ENCODE measurements around the gene PHF1. TPM values are rescaled to one million over a fixed set of nuclear protein-coding genes. Genes with fewer than 3 reads are reported as not detected.
"Not testable (repeated sequence)": the region's sequence is repeated elsewhere in the genome, so short reads cannot be mapped to it uniquely, and the experiment has no call there.

PHF1 gene
- polyA plus RNA-seq, 4 donors = 71.7 to 80.5 (median 73.3) TPM

DNA sequence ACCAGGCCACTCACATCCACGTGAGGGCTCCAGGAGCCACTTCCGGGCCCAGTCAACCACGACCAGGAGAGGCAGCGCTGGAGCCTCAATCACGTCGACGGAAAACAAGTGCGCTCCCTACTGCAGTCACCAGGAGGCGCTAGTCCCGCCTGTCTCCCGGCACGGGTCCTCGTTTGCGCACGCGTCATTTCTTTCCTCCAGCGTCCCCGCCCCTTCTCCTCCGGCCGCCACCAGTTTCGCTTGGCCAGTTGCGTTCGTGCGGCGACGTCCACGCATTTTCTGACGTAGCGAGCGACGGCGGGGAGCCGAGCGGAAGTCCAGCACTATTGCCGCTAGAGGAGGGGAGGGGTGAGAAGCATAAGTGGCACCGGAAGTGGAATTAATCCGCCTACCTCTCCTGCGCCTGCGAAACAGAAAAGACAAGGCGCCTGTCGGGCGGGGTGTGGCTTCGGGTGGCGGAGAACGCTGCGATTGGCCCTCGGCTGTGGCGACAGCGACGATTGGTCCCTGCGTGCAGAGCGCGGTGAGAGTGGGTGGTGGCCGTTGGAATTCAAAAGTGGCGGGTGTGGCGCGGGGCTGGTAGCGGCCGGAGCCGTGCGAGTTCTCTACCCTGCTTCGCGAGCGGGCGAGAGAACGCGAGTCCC lies 19.4 kb upstream of the PHF1 start, which contains the start of gene KIFC1:
Gene KIFC1, plus strand, starts transcription at position 546 of the 644 bp plus-strand sequence. CDS start 163 bp downstream, outside the sequence.
- DNase-seq (ENCODE audit: low read depth in 4 of 4, low spot score in 3 of 4) = peak; percentile 98 to 99 (median 99)

DNA sequence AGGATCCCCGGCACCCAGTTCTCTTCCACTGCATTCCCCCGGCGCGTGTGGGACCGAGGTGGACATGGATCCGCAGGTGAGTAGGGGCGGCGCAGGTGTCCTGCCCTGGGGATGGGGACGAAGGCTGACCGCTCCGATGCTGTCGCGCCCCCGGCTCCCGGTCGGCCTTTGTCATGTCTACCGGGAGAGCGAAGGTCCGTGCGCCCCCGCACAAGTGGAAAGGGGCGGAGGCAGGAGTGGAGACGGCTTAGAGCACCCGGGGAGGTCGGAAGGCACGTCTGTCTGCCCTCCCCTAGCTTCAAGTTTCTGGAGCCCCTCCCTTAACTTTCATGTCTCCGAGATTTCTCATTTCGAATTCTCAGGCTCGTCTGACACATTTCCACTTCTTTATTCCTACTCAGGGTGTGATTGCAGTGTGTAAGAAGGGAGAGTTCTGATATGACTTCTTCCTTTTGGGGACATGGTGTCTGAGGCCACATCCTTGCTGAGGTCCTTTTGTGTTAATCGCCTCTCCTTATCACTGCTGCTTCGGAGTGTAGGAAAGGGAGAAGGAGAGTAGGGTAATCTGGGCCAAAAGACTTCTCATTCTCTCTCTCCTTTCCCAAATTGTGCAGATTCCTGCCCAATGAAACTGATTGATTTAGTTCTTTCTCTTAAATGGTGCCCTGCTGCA lies 18.8 kb upstream of the PHF1 start:
- no peak for DNase-seq (ENCODE audit: low read depth in 4 of 4, low spot score in 3 of 4)

DNA sequence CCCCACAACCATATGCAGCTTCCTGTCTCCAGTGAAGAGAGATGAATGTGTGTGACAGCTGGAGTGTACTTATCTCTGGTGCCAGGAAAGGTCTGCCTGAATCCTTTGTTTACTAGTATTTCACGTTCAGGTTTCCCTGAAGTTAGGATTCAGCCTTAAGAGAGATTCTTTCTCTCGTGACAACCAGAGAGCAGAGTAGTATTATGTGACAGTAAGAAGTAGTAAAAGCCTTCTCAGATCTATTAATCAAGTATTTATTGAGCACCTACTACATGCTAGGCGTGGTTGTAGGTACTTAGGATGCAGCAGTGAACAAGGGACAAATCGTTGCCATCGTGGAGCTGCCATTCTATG lies 18.2 kb upstream of the PHF1 start:
- DNase-seq (ENCODE audit: low read depth in 4 of 4, low spot score in 3 of 4) = no peak

DNA sequence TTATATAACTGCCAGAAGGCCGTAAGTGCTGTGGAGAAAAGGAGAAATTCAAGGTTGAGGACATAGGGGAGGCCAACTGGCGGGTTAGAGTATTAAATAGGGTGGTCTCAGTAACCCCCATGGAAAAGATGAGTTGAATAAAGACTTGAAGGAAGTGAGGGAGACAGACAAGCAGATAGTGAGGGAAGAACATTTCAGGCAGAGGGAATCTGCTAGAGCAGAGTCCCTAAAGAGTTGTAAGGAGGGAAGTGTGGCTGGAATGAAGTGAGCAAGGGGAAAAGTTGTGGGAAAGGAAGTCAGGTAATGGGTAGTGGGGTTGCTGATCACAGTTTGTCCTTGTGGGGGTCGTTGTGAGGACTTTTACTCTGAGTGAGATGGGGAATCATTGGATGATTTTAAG lies 17.8 kb upstream of the PHF1 start:
- no peak for DNase-seq (ENCODE audit: low read depth in 4 of 4, low spot score in 3 of 4)

DNA sequence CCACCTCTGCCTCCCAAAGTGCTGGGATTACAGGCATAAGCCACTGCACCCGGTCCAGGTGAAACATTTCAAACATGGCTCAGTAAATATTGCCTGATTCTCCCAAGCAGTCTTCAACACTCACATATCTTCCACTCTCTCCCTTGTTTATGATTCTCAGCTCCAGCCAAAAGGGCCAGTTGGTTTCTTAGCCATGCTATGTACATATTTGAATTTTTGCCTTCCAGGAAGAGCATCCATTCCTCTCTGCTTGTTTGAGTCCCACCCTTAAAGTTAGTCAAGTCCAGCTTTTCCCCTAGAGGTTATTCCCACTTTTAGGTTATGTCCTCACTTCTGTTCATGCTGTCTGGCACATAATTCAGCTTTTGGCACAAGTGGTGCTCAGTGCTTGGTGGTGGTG lies 13.3 kb upstream of the PHF1 start:
- no peak for DNase-seq (ENCODE audit: low read depth in 4 of 4, low spot score in 3 of 4)

DNA sequence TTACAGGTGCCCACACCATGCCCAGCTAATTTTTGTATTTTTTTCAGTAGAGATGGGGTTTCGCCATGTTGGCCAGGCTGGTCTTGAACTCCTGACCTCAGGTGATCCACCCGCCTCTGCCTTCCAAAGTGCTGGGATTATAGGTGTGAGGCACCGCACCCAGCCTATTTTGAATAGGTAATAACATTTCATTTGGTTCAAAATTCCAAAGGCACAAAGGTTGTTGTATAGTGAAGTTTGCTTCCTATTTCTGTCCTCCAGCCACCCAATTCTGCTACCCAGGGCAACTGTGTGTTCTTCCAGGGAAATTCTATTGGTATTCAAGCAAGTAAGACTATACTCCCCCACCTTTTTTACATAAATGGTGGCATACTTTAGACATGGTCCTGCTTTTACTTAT lies 12.2 kb upstream of the PHF1 start:
- not testable (repeated sequence) for DNase-seq (ENCODE audit: low read depth in 4 of 4, low spot score in 3 of 4)

DNA sequence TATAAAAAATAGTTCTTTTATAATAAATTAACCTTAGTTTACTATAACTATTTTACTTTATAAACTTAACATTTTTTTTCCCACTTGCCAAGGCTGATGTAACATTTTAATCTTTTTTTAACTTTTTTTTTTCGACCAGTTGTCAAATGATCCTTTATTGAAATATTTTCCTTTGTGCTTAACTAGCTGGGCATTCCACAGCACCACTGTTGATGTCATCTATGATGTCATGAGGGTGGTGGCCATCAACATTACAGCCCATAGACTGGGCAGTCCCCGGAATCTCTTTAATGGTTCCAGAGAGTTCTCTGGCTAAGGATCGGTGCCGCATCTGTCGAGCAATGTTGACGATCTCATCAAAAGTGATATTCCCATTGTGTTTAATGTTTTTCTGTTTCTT lies 10.9 kb upstream of the PHF1 start:
- DNase-seq (ENCODE audit: low read depth in 4 of 4, low spot score in 3 of 4) = not testable (repeated sequence)

DNA sequence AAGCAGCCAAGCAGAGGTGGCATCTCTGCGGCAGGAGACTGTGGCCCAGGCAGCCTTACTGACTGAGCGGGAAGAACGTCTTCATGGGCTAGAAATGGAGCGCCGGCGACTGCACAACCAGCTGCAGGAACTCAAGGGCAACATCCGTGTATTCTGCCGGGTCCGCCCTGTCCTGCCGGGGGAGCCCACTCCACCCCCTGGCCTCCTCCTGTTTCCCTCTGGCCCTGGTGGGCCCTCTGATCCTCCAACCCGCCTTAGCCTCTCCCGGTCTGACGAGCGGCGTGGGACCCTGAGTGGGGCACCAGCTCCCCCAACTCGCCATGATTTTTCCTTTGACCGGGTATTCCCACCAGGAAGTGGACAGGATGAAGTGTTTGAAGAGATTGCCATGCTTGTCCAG lies 5.9 kb upstream of the PHF1 start:
- DNase-seq (ENCODE audit: low read depth in 4 of 4, low spot score in 3 of 4) = no peak

DNA sequence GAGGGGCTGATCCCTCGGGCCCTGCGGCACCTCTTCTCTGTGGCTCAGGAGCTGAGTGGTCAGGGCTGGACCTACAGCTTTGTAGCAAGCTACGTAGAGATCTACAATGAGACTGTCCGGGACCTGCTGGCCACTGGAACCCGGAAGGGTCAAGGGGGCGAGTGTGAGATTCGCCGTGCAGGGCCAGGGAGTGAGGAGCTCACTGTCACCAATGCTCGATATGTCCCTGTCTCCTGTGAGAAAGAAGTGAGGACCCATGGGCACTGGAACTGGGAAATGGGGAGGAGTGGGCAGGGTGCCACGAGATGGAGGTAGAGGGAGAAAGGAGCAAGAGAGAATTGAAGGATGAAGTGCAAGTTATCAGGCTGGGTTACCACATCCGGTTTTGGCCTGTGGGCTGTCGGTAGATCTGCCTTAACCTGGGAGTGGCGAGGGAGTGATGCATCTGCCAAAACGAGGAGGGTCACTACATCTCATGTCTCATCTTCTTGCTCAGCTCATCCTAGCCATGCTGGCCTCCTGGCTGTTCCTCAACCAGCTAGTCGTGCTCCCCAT lies 5.4 kb upstream of the PHF1 start:
- no peak for DNase-seq (ENCODE audit: low read depth in 4 of 4, low spot score in 3 of 4)

DNA sequence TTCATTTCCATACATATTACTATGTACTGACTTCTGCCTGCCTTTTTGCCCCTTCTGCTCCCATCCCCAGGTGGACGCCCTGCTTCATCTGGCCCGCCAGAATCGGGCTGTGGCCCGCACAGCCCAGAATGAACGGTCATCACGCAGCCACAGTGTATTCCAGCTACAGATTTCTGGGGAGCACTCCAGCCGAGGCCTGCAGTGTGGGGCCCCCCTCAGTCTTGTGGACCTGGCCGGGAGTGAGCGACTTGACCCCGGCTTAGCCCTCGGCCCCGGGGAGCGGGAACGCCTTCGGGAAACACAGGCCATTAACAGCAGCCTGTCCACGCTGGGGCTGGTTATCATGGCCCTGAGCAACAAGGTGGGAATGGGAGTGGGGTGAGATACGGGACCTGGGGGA lies 4.7 kb upstream of the PHF1 start:
- DNase-seq (ENCODE audit: low read depth in 4 of 4, low spot score in 3 of 4) = no peak

DNA sequence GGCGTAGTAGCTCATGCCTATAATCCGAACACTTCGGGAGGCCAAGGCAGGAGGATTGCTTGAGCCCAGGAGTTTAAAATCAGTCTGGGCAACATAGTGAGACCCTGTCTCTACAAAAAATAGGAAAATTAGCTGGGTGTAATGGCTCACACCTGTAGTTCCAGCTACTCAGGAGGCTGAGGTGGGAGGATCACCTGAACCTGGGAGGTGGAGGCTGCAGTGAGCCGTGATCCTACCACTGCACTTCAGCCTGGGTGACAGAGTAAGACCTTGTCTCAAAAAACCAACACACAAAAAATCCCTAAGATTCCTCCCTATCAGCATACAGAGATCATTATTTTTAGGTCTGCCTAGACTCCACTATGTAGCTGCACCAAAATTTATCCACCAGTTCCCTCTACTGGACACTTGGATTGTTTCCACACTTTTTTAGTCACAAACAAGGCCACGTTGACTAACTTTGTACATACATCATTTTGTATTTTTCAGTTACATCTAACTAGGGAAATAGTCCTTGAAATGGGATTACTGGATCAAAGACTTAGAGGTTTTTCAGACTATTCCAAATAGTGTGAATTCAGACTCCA lies 3.6 kb upstream of the PHF1 start:
- no peak for DNase-seq (ENCODE audit: low read depth in 4 of 4, low spot score in 3 of 4)

DNA sequence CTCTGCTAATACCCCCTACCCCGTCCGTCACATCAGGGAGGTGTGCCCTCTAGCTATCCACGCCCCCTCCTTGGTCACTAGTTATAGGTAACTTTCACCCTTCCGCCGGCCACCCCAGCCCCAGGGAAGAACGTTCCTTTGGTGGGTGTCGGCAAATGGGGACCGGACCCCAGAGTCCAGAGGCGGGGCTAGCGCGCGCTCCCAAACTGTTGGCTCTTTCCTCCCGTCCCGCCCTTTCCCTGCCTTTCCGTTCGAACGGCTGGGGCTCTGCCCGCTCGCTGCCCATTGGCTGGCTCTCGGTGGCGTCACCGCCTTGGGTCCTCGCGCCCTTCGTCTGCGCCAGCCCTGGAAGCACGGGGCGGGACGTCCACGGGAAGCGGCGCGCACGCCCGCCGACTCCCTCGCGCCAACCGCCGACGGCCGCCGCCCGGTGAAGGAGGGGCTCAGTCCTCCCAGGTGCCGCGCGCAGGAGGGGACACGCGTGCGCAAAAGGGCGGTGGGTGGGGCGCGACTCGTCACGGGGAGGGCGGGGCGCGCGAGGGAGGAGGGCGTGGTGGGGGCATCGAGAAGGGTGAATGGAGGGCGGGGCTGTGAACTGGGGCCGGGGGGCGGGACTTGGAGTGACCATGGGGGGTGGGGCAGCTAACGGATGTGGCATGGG lies 634 bp upstream of the PHF1 start:
- peak; percentile 91 to 95 (median 94) for DNase-seq (ENCODE audit: low read depth in 4 of 4, low spot score in 3 of 4)

DNA sequence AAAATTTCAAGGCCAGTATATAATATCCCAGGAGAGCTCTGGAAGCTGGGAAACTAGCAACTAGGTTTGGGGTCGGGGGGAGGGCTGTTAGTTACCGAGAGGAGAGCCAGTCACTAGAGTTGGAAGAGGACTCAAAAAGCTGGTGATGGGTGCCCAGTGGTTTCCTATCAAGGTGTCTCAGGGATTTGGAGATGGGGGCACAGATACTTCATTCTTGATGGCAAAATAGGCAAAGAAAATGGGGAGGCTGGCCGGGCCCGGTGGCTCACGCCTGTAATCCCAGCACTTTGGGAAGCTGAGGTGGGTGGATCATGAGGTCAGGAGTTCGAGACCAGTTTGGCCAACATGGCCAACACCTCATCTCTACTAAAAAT lies 805 bp downstream of the PHF1 start:
- no peak for DNase-seq (ENCODE audit: low read depth in 4 of 4, low spot score in 3 of 4)

DNA sequence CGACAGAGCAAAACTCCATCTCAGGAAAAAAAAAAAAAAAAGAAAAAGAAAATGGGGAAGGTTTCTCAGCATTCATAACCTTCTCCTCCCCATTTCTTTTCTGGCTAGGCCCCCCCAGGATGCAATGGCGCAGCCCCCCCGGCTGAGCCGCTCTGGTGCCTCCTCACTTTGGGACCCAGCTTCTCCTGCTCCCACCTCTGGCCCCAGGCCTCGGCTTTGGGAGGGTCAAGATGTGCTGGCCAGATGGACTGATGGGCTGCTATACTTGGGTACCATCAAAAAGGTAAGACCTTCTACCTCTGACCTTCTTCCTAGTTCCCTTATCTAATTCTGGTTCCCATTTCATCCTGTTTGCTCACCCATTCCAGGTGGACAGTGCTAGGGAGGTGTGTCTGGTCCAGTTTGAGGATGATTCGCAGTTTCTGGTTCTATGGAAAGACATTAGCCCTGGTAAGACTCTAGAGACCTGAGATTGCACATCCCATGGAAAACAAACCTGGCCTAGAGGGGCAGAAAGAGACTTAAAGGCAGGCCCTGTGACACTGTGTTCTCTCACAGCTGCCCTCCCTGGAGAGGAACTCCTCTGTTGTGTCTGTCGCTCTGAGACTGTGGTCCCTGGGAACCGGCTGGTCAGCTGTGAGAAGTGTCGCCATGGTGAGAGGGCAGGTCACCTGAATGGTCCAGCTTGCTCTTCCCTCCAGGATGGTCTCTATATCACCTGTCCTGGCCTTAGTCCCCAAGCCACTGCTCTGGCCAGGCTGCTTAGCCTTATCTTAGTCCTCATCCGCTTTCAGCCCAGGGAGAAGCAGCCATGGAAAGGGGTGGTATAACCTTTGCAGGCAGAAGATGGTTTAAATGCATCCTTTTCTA lies 1.6 kb downstream of the PHF1 start:
- DNase-seq (ENCODE audit: low read depth in 4 of 4, low spot score in 3 of 4) = no peak

DNA sequence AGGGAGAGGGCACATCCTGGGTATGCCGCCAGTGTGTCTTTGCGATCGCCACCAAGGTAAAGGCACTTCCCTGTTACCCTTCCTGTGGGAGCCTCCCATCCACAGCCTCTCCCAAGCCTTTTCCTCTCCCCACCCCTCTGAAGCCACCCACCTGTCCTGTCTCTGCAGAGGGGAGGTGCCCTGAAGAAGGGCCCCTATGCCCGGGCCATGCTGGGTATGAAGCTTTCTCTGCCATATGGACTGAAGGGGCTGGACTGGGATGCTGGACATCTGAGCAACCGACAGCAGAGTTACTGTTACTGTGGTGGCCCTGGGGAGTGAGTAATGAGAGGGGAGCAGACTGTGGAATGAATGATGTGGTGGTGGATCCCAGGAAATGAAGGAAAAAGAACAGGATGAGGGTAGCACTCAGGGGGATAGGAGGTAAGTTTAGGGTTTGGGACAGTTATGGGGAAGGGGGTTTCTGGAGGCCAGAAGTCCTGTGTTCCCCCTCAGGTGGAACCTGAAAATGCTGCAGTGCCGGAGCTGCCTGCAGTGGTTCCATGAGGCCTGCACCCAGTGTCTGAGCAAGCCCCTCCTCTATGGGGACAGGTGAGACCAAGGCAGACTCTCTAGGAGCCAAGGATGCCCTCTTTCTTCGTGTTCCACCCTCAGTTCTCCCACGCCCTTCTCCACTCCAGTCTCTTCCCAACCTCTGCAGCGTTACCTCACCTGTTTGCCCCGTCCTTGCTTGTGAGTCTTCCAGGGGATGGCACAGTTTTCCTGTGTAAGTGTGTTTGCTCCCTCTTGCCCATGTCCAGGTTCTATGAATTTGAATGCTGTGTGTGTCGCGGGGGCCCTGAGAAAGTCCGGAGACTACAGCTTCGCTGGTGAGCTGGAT lies 2.7 kb downstream of the PHF1 start:
- DNase-seq (ENCODE audit: low read depth in 4 of 4, low spot score in 3 of 4) = no peak

DNA sequence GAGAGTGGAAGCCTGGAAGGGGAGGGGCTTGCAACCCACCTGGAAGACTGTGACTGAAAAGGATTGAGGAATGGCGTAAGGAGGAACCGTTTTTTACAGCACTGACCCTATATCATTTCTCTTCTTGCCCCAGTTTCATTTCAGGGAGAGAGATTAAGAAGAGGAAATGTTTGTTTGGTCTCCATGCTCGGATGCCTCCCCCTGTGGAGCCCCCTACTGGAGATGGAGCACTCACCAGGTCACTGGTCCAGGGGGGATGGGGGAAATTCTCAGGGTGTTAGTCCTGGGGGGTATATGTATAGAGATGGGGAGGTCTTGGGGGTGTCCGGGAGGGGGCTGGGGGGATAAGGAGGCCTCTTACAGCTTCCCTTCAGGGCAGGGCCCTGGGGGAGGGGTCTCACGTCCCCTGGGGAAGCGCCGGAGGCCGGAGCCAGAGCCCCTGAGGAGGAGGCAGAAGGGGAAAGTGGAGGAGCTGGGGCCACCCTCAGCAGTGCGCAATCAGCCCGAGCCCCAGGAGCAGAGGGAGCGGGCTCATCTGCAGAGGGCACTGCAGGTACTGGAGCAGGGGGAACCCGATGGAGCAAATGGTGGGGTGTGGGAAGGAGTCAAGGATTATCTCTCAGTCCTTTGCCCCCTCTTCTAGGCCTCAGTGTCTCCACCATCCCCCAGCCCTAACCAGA lies 3.9 kb downstream of the PHF1 start:
- no peak for DNase-seq (ENCODE audit: low read depth in 4 of 4, low spot score in 3 of 4)

DNA sequence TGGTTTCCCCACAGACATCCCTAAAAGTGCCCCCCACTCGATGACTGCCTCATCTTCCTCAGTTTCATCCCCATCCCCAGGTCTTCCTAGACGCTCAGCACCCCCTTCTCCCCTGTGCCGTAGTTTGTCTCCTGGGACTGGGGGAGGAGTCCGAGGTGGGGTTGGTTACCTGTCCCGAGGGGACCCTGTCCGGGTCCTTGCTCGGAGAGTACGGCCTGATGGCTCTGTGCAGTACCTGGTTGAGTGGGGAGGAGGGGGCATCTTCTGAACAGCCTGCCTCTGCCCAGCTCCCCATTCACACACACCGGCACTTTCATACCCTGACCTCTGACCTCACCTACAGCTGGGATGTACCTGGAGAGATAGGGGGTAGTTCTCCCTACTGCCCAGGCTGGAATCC lies 5.0 kb downstream of the PHF1 start:
- no peak for DNase-seq (ENCODE audit: low read depth in 4 of 4, low spot score in 3 of 4)

DNA sequence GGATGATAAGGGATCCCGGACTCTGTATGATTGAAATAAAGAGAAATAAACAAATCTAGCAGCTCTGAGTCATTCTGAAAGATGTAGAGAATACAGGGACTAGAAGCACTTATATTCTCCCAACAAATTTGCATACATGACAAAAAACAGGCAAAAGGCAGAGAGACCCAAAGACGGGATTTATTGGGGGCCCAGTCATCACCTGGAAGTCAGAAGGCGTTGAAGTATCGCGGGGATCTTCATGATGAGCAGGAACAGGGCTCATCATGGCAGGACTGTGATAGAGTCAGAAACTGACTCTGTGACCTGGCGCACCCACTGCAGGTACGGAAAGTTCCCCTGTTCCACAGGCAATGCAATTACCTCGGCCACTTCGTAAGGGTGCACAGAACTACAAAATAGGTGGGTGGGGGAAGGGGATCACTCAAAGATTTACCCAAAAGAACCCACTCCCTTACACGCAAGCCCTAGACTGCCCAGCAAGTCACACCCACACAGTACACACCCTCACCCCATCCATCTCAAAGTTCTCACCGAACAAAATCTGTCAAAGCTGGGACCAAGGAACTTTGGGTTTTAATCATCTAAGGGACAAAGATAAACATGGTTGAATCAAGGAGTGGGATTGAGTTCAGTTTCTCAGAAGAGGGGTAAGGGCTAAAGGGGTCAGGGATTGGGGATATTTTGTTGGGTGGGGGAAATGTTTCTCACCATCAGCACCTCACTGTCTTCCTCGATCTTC lies 5.7 kb downstream of the PHF1 start:
- DNase-seq (ENCODE audit: low read depth in 4 of 4, low spot score in 3 of 4) = no peak

Measured in right renal pelvis (tissue), 4 donors.